ENCODE results near the gene ITGAX. TPM values are rescaled to one million over a fixed set of nuclear protein-coding genes. Genes with fewer than 3 reads are reported as not detected.

ITGAX gene
- total RNA-seq, 1 donor from 2014 or later, result 0.23 TPM

DNA sequence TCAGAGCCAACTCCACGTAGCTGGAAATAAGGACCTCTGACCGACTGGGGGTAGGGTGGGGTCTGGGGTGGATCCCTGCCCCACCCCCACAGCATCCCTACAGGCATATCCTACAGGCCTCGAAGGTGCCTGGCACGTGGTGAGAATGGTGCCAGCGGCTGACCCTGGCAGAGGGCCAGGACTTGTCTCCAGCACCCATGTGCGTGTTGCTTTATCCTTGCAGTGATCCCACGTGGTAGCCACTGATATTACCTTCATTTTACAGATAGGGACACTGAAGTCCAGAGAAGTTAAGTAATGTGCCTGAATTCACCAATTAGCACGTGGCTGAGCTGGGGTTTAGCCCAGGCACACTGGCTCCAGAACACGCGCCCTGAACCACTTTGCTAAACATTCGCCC is 46.5 kb downstream of the ITGAX start:
- DNase-seq (ENCODE audit: low read depth), result no peak
- no peak overlapping the region for H3K4me3 ChIP-seq (ENCODE audit: low read depth, low read length)
- TF ChIP-seq, protein P1, sequence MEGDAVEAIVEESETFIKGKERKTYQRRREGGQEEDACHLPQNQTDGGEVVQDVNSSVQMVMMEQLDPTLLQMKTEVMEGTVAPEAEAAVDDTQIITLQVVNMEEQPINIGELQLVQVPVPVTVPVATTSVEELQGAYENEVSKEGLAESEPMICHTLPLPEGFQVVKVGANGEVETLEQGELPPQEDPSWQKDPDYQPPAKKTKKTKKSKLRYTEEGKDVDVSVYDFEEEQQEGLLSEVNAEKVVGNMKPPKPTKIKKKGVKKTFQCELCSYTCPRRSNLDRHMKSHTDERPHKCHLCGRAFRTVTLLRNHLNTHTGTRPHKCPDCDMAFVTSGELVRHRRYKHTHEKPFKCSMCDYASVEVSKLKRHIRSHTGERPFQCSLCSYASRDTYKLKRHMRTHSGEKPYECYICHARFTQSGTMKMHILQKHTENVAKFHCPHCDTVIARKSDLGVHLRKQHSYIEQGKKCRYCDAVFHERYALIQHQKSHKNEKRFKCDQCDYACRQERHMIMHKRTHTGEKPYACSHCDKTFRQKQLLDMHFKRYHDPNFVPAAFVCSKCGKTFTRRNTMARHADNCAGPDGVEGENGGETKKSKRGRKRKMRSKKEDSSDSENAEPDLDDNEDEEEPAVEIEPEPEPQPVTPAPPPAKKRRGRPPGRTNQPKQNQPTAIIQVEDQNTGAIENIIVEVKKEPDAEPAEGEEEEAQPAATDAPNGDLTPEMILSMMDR (conservative IDR thresholded peaks at IDR 0.05; ENCODE audit: low read depth, low read length), result no peak

DNA sequence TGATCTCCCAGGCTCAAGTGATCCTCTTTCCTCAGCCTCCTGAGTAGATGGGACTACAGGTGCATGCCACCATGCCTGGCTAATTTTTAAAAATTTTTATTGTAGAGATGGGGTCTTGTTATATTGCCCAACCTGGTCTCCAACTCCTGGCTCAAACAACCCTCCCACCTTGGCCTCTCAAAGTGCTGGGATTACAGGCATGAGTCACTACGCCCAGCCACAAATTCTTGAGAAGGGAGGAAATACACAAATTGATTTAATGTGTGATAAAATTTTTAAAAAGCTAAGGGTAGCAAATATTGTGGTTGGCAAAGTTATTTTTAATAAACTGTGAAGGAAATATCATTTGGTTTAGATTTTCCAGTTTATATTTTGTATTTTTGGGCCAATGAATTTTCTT is 47.7 kb downstream of the ITGAX start:
- DNase-seq (ENCODE audit: low read depth), result no peak
- TF ChIP-seq, protein P1 (conservative IDR thresholded peaks at IDR 0.05; ENCODE audit: low read depth, low read length), result no peak
- no peak overlapping the region for H3K4me3 ChIP-seq (ENCODE audit: low read depth, low read length)

DNA sequence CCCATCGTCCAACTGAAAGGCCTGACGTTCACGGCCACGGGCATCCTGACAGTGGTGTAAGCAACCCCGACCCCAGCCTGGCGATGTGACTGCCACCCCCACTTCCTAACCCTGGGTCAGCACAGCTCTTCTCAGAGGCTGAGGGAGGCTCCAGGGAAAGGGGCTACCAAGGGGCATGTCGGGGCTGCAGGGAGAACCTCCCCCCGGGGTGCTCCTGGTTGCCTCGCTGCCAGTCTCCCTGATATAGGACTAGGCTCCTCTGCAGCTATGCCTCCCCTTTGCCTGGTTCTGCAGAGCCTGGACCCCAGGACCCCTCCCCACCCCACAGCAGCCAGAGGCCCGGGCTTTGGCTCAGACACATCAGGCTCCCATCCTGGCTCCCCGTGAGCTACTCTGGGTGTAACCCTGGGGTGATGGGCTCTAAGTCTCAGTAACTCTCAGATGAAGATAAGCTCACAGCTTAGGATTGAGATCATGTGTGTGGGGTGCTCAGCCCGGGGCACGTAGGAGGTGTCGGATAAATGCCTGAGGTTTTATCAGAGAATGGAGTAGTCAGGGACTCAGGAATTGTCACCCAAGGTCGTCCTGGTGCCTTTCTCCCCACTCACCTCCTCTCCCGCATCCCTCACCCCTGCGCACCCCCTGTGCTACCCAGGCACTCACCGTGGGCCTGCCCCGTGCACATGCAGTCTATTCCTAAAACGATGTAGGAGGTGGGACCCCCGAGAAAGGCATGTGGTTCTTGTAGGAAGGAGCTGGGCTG is 48.8 kb downstream of the ITGAX start:
- no peak for DNase-seq (ENCODE audit: low read depth)
- H3K4me3 ChIP-seq (ENCODE audit: low read depth, low read length), result no peak overlapping the region
- TF ChIP-seq, protein P1 (conservative IDR thresholded peaks at IDR 0.05; ENCODE audit: low read depth, low read length), result no peak

DNA sequence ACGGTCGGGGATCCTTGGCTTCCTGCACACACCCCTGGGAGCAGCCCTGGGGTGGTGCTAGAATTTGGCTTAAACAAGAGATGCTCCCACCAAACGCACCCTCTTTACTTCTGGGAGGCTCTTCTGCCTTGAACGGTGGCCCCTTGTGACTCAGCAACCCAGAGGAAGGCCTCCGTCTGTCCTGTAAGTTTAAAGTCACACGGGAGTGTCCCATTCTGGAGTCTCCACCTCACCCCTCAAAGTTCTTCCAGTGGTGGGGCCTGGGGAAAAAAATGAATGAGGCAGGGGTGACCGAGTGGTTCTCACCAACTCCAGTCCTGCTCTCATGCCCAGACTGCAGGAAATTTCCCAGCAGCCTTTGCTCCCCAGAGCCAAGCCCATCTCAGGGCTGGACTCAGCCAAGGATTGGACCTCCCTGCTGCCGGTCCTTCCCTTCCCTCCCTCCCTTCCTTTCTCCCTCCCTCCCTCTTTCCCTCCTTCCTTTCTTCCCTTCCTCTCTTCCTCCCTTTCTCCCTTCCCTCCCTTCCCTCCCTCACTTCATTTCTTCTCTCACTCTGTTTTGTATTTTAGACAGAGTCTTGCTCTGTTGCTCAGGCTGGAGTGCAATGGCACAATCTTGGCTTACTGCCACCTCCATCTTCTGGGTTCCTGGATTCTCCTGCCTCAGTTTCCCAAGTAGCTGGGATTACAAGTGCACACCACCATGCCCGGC is 49.5 kb downstream of the ITGAX start:
- H3K4me3 ChIP-seq (ENCODE audit: low read depth, low read length), result no peak overlapping the region
- DNase-seq (ENCODE audit: low read depth), result no peak
- TF ChIP-seq, protein P1 (conservative IDR thresholded peaks at IDR 0.05; ENCODE audit: low read depth, low read length), result no peak

DNA sequence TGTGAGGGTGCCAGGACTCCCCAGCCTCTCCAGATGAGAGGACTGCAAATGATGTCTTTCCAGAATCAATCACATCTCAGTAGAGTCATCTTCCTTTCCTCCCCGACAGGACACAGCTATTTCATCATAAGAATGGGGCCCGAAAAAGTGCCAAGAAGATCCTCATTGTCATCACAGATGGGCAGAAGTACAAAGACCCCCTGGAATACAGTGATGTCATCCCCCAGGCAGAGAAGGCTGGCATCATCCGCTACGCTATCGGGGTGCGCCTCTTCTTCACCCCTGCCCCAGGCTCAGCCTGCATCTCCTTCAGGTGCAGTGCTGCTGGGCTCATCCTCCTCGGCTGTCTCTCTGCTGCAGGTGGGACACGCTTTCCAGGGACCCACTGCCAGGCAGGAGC is 52.4 kb downstream of the ITGAX start:
- TF ChIP-seq, protein P1 (conservative IDR thresholded peaks at IDR 0.05; ENCODE audit: low read depth, low read length), result no peak

DNA sequence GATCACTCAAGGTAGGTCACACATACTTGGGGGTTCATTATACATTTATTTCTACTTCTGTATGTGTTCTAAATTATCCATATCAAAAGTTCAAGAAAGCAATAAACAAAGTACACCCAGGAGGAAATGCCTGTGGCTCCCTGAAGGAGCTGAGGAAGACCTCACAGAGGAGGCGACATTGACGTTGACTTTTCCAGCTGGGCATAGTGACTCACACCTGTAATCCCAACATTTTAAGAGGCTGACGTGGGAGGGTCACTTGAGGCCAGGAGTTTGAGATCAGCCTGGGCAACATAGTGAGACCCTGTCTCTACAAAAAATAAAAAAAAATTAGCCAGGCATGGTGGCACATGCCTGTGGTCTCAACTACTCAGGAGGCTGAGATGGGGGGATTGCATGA is 54.5 kb downstream of the ITGAX start:
- TF ChIP-seq, protein P1 (conservative IDR thresholded peaks at IDR 0.05; ENCODE audit: low read depth, low read length), result no peak
- DNase-seq (ENCODE audit: low read depth), result no peak
- H3K4me3 ChIP-seq (ENCODE audit: low read depth, low read length), result no peak overlapping the region

More for the DNA sequence above, 52.4 kb downstream of the ITGAX start:
- no peak for DNase-seq (ENCODE audit: low read depth)
- H3K4me3 ChIP-seq (ENCODE audit: low read depth, low read length), result no peak overlapping the region

All from epithelial cell of proximal tubule (primary cell).